Measurements from ENCODE around the gene CTSZ. TPM values are rescaled to one million over a fixed set of nuclear protein-coding genes. Genes with fewer than 3 reads are reported as not detected.
"Not testable (repeated sequence)": the region's sequence is repeated elsewhere in the genome, so short reads cannot be mapped to it uniquely, and the experiment has no call there.

The CTSZ gene
- total and polyA plus RNA-seq, 5 donors from 2014 or later, result 1.8 to 26.6 (median 3.2) TPM

- peaks cover 6% of the 10 kb centered on the region for H3K27me3 ChIP-seq (ENCODE audit: control insufficient read depth, insufficient read depth, low read length)
- peaks cover 1 to 4% of the 10 kb centered on the region in 2 experiments for H3K9me3 ChIP-seq (ENCODE audit: control insufficient read depth in 2 of 2, low read length in 2 of 2)
- Mint-ChIP-seq H3K9me3 (peaks cover 0 to 5% (median 1%) of the 10 kb centered on the region in 7 donors), H3K27ac (peak overlapping the region in 1 of 3 donors; percentile 2), H3K4me3 (no peak overlapping the region), H3K4me1 (no peaks in the 10 kb centered on the region), H3K36me3 (no peaks in the 10 kb centered on the region), H3K27me3 (peaks cover 27% of the 10 kb centered on the region)
- H3K4me1 ChIP-seq (ENCODE audit: control insufficient read depth, insufficient read depth, low read length, poor library complexity, severe bottlenecking), result no peaks in the 10 kb centered on the region
- ATAC-seq (ENCODE audit: low read depth in 2 of 2), result no peak
- DNase-seq, result no peak
- H3K36me3 ChIP-seq (ENCODE audit: control insufficient read depth, insufficient read depth, low read length), result no peaks in the 10 kb centered on the region
- H3K4me3 ChIP-seq (ENCODE audit: low read depth, low read length), result no peak overlapping the region
- no peak overlapping the region for H3K27ac ChIP-seq (ENCODE audit: insufficient read depth, low read length, poor library complexity, severe bottlenecking)
Measured at GRCh38 chr20:58970146-58970545, 36.9 kb downstream of the CTSZ start.

DNA sequence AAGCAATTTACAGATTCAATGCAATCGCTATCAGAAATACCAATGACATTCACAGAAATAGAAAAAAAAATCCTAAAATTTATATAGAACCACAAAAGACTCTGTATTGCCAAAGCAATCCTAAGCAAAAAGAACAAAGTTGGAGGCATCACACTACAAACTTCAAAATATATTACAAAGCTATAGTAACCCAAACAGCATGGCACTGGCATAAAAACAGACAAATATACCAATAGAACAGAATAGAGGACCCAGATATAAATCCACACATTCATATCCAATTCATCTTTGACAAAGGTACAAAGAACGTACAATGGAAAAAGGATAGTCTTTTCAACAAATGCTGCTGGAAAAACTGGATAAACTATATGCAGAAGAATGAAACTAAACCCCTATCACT is 37.6 kb downstream of the CTSZ start:
- Histone ChIP-seq H3K27me3 (ENCODE audit: control insufficient read depth, insufficient read depth, low read length) (peaks cover 6% of the 10 kb centered on the region), H3K36me3 (ENCODE audit: control insufficient read depth, insufficient read depth, low read length) (no peaks in the 10 kb centered on the region), H3K4me1 (ENCODE audit: control insufficient read depth, insufficient read depth, low read length, poor library complexity, severe bottlenecking) (no peaks in the 10 kb centered on the region), H3K4me3 (ENCODE audit: low read depth, low read length) (no peak overlapping the region), H3K9me3 (ENCODE audit: control insufficient read depth in 2 of 2, low read length in 2 of 2) (no peaks in the 10 kb centered on the region), H3K27ac (ENCODE audit: insufficient read depth, low read length, poor library complexity, severe bottlenecking) (no peak overlapping the region)
- no peak for ATAC-seq (ENCODE audit: low read depth in 2 of 2)
- H3K36me3 Mint-ChIP-seq, result no peaks in the 10 kb centered on the region
- peaks cover 0 to 4% (median 1%) of the 10 kb centered on the region in 7 donors for H3K9me3 Mint-ChIP-seq
- peaks cover 32% of the 10 kb centered on the region for H3K27me3 Mint-ChIP-seq
- H3K4me3 Mint-ChIP-seq, result no peak overlapping the region
- no peak for DNase-seq
- H3K27ac Mint-ChIP-seq, result no peak overlapping the region
- no peaks in the 10 kb centered on the region for H3K4me1 Mint-ChIP-seq

DNA sequence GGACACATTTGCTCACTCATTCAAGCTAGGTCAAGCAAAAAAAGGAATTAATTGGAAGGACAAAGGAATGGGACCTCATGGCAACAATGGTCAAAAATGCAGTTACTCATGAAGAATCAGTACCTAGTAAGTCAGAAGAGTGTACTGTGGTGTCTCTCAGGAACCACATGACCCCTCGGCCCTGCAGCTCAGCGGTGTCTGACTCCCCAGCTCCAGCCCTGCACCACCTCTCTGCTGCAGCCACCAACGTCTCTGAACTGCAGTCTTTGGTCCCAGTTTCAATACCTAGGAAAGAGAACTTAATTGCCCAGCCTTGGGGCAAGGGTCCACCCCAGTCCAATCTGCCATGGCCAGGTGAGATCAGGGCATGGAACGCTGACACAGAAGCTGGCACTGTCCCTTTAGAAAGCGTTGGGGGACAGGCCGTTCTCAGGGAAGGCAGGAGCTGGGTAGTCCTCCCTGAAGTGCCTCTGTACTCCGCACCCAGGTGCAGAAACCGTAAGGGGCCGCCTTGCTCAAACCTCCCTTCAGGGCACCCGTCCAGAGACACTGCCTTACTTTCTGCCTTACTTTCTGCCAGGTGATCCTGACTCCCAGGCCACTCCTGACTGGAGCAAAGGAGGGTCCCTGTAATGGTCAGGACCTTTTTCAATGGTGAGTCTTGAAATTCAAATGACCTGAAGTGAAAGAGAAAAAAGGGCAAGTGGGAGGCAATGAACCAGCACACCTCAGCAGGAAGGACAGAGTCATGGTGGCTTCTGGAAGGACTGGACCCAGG is 39.2 kb downstream of the CTSZ start:
- Mint-ChIP-seq H3K27ac (no peak overlapping the region), H3K4me3 (no peak overlapping the region), H3K27me3 (peaks cover 37% of the 10 kb centered on the region), H3K36me3 (no peaks in the 10 kb centered on the region), H3K9me3 (peaks cover 0 to 1% (median 0%) of the 10 kb centered on the region in 7 donors), H3K4me1 (no peaks in the 10 kb centered on the region)
- H3K36me3 ChIP-seq (ENCODE audit: control insufficient read depth, insufficient read depth, low read length), result no peaks in the 10 kb centered on the region
- no peak overlapping the region for H3K27ac ChIP-seq (ENCODE audit: insufficient read depth, low read length, poor library complexity, severe bottlenecking)
- H3K9me3 ChIP-seq (ENCODE audit: control insufficient read depth in 2 of 2, low read length in 2 of 2), result no peaks in the 10 kb centered on the region
- H3K27me3 ChIP-seq (ENCODE audit: control insufficient read depth, insufficient read depth, low read length), result peaks cover 6% of the 10 kb centered on the region
- no peak for DNase-seq
- no peak overlapping the region for H3K4me3 ChIP-seq (ENCODE audit: low read depth, low read length)
- H3K4me1 ChIP-seq (ENCODE audit: control insufficient read depth, insufficient read depth, low read length, poor library complexity, severe bottlenecking), result no peaks in the 10 kb centered on the region
- no peak for ATAC-seq (ENCODE audit: low read depth in 2 of 2)

- Mint-ChIP-seq H3K27me3 (peaks cover 40% of the 10 kb centered on the region), H3K4me1 (no peaks in the 10 kb centered on the region), H3K9me3 (peaks cover 0 to 1% (median 0%) of the 10 kb centered on the region in 7 donors), H3K4me3 (no peak overlapping the region), H3K27ac (no peak overlapping the region), H3K36me3 (no peaks in the 10 kb centered on the region)
- Histone ChIP-seq H3K9me3 (ENCODE audit: control insufficient read depth in 2 of 2, low read length in 2 of 2) (no peaks in the 10 kb centered on the region), H3K36me3 (ENCODE audit: control insufficient read depth, insufficient read depth, low read length) (no peaks in the 10 kb centered on the region), H3K27ac (ENCODE audit: insufficient read depth, low read length, poor library complexity, severe bottlenecking) (no peak overlapping the region), H3K4me3 (ENCODE audit: low read depth, low read length) (no peak overlapping the region), H3K4me1 (ENCODE audit: control insufficient read depth, insufficient read depth, low read length, poor library complexity, severe bottlenecking) (no peaks in the 10 kb centered on the region), H3K27me3 (ENCODE audit: control insufficient read depth, insufficient read depth, low read length) (peaks cover 4% of the 10 kb centered on the region)
- no peak for ATAC-seq (ENCODE audit: low read depth in 2 of 2)
- no peak for DNase-seq
Measured at GRCh38 chr20:58965270-58966064, 41.6 kb downstream of the CTSZ start.

DNA sequence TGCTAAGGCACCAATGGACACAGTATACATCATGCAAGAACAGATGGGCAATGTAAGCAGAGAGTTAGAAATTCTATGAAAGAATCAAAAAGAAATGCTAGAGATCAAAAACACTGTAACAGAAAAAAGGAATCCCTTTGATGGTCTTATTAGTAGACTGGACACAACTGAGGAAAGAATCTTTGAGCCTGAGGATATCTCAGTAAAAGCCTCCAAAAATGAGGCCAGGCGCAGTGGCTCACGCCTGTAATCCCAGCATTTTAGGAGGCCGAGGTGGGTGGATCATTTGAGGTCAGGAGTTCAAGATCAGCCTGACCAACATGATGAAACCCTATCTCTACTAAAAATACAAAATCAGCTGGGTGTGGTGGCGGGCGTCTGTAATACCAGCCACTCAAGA is 43.1 kb downstream of the CTSZ start:
- not testable (repeated sequence) for H3K36me3 ChIP-seq (ENCODE audit: control insufficient read depth, insufficient read depth, low read length); H3K9me3 ChIP-seq (ENCODE audit: control insufficient read depth in 2 of 2, low read length in 2 of 2); H3K27ac Mint-ChIP-seq; H3K9me3 Mint-ChIP-seq; H3K4me1 ChIP-seq (ENCODE audit: control insufficient read depth, insufficient read depth, low read length, poor library complexity, severe bottlenecking); H3K36me3 Mint-ChIP-seq; H3K4me3 ChIP-seq (ENCODE audit: low read depth, low read length); H3K27ac ChIP-seq (ENCODE audit: insufficient read depth, low read length, poor library complexity, severe bottlenecking); H3K4me1 Mint-ChIP-seq; DNase-seq; ATAC-seq (ENCODE audit: low read depth in 2 of 2); H3K4me3 Mint-ChIP-seq; H3K27me3 ChIP-seq (ENCODE audit: control insufficient read depth, insufficient read depth, low read length)
- H3K27me3 Mint-ChIP-seq, result peaks cover 45% of the 10 kb centered on the region

- DNase-seq, result no peak
- peaks cover 45% of the 10 kb centered on the region for H3K27me3 Mint-ChIP-seq
- H3K4me3 Mint-ChIP-seq, result no peak overlapping the region
- peaks cover 0 to 3% (median 0%) of the 10 kb centered on the region in 7 donors for H3K9me3 Mint-ChIP-seq
- H3K4me1 ChIP-seq (ENCODE audit: control insufficient read depth, insufficient read depth, low read length, poor library complexity, severe bottlenecking), result no peaks in the 10 kb centered on the region
- H3K27ac Mint-ChIP-seq, result no peak overlapping the region
- H3K36me3 ChIP-seq (ENCODE audit: control insufficient read depth, insufficient read depth, low read length), result no peaks in the 10 kb centered on the region
- no peaks in the 10 kb centered on the region for H3K4me1 Mint-ChIP-seq
- peaks cover 4% of the 10 kb centered on the region for H3K27me3 ChIP-seq (ENCODE audit: control insufficient read depth, insufficient read depth, low read length)
- no peak for ATAC-seq (ENCODE audit: low read depth in 2 of 2)
- H3K36me3 Mint-ChIP-seq, result no peaks in the 10 kb centered on the region
- no peak overlapping the region for H3K4me3 ChIP-seq (ENCODE audit: low read depth, low read length)
- H3K9me3 ChIP-seq (ENCODE audit: control insufficient read depth in 2 of 2, low read length in 2 of 2), result no peaks in the 10 kb centered on the region
- H3K27ac ChIP-seq (ENCODE audit: insufficient read depth, low read length, poor library complexity, severe bottlenecking), result no peak overlapping the region
Measured at GRCh38 chr20:58963060-58963584, 43.9 kb downstream of the CTSZ start.

GRCh38 chr20:58959652-58960051 is 47.4 kb downstream of the CTSZ start:
- Histone ChIP-seq H3K27me3 (ENCODE audit: control insufficient read depth, insufficient read depth, low read length) (peaks cover 7% of the 10 kb centered on the region), H3K36me3 (ENCODE audit: control insufficient read depth, insufficient read depth, low read length) (no peaks in the 10 kb centered on the region), H3K4me1 (ENCODE audit: control insufficient read depth, insufficient read depth, low read length, poor library complexity, severe bottlenecking) (no peaks in the 10 kb centered on the region), H3K27ac (ENCODE audit: insufficient read depth, low read length, poor library complexity, severe bottlenecking) (no peak overlapping the region), H3K4me3 (ENCODE audit: low read depth, low read length) (no peak overlapping the region), H3K9me3 (ENCODE audit: control insufficient read depth in 2 of 2, low read length in 2 of 2) (no peaks in the 10 kb centered on the region)
- no peaks in the 10 kb centered on the region for H3K36me3 Mint-ChIP-seq
- peaks cover 0 to 2% (median 0%) of the 10 kb centered on the region in 4 donors for H3K4me1 Mint-ChIP-seq
- ATAC-seq (ENCODE audit: low read depth in 2 of 2) (no peak), DNase-seq (no peak)
- no peak overlapping the region for H3K27ac Mint-ChIP-seq
- peaks cover 0 to 3% (median 0%) of the 10 kb centered on the region in 7 donors for H3K9me3 Mint-ChIP-seq
- H3K4me3 Mint-ChIP-seq, result no peak overlapping the region
- peaks cover 44% of the 10 kb centered on the region for H3K27me3 Mint-ChIP-seq
